ENCODE results near the gene CRNKL1.

- TF ChIP-seq YY1 (IDR thresholded peaks at IDR 0.05; ENCODE audit: extremely low read depth, insufficient replicate concordance, low read depth, low read length) (no peak), EZH2phosphoT487 (IDR thresholded peaks at IDR 0.05; ENCODE audit: borderline replicate concordance) (no peak), POLR2A (IDR thresholded peaks at IDR 0.05; ENCODE audit: borderline replicate concordance, extremely low read depth, insufficient read depth, insufficient read length) (no peak), ZNF274 (IDR thresholded peaks at IDR 0.05; ENCODE audit: low read depth, low read length) (no peak), SIN3A (IDR thresholded peaks at IDR 0.05; ENCODE audit: low read depth) (no peak), POLR2AphosphoS5 (IDR thresholded peaks at IDR 0.05; ENCODE audit: low read depth, low read length) (no peak), CTCF (IDR thresholded peaks at IDR 0.05 in 2 of 3, conservative IDR thresholded peaks at IDR 0.05 in 1 of 3; ENCODE audit: borderline replicate concordance in 1 of 3, insufficient read depth in 1 of 3, low read depth in 2 of 3, low read length in 2 of 3) (no peak), EZH2 (IDR thresholded peaks at IDR 0.05) (no peak), CEBPB (IDR thresholded peaks at IDR 0.05; ENCODE audit: low read depth) (no peak)
- TF ChIP-seq, protein P1, sequence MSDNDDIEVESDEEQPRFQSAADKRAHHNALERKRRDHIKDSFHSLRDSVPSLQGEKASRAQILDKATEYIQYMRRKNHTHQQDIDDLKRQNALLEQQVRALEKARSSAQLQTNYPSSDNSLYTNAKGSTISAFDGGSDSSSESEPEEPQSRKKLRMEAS (IDR thresholded peaks at IDR 0.05): no peak
- TF ChIP-seq, protein P2, sequence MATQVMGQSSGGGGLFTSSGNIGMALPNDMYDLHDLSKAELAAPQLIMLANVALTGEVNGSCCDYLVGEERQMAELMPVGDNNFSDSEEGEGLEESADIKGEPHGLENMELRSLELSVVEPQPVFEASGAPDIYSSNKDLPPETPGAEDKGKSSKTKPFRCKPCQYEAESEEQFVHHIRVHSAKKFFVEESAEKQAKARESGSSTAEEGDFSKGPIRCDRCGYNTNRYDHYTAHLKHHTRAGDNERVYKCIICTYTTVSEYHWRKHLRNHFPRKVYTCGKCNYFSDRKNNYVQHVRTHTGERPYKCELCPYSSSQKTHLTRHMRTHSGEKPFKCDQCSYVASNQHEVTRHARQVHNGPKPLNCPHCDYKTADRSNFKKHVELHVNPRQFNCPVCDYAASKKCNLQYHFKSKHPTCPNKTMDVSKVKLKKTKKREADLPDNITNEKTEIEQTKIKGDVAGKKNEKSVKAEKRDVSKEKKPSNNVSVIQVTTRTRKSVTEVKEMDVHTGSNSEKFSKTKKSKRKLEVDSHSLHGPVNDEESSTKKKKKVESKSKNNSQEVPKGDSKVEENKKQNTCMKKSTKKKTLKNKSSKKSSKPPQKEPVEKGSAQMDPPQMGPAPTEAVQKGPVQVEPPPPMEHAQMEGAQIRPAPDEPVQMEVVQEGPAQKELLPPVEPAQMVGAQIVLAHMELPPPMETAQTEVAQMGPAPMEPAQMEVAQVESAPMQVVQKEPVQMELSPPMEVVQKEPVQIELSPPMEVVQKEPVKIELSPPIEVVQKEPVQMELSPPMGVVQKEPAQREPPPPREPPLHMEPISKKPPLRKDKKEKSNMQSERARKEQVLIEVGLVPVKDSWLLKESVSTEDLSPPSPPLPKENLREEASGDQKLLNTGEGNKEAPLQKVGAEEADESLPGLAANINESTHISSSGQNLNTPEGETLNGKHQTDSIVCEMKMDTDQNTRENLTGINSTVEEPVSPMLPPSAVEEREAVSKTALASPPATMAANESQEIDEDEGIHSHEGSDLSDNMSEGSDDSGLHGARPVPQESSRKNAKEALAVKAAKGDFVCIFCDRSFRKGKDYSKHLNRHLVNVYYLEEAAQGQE (IDR thresholded peaks at IDR 0.05; ENCODE audit: low read depth): no peak
Observed at GRCh38 chr20:20012541-20012940, 39.7 kb downstream of the CRNKL1 start.
